Colonic mucosa (tissue), 4 donors: ENCODE results near the gene UQCR11. TPM values are rescaled to one million over a fixed set of nuclear protein-coding genes. Genes with fewer than 3 reads are reported as not detected.

Experiments used
- DNase-seq: peaks from one replicate; pipeline ENCODE4 v3.0.0-alpha.2; 2020
- H3K27ac ChIP-seq: fragments of 200-600 bp; one replicate; pipeline ENCODE4 v1.8.0; 2021
- H3K27me3 ChIP-seq: fragments of 200-600 bp; one replicate; pipeline ENCODE4 v1.8.0; 2021
- H3K36me3 ChIP-seq: fragments of 200-600 bp; one replicate; pipeline ENCODE4 v1.8.0; 2021
- H3K4me1 ChIP-seq: fragments of 200-600 bp; one replicate; pipeline ENCODE4 v1.8.0; 2021; ENCODE audit warnings: mild to moderate bottlenecking
- H3K4me3 ChIP-seq: fragments of 200-600 bp; one replicate; pipeline ENCODE4 v1.8.0; 2021
- H3K9ac ChIP-seq, 2 donors: one replicate each; pipeline ENCODE4 v1.7.0; 2013; ENCODE audit warnings: control low read depth in 2 of 2, low read depth in 2 of 2, low read length in 2 of 2
- H3K9me3 ChIP-seq: fragments of 200-600 bp; one replicate; pipeline ENCODE4 v1.8.0; 2021
- intact Hi-C: fragments of 100-400 bp; cut with DNase I; formaldehyde crosslinking; loops from one replicate; pipeline ENCODE4 v1.14.1; 2022
- total RNA-seq, 2 donors: library from RNA; stranded (reverse); fragmentation: NEBNext Ultra II Directional in 1 of 2; extraction: Animal tissue kit (Norgen Biotek cat#: 25700) in 1 of 2; gene quantifications; one replicate each; pipeline ENCODE4 v1.2.1, GENCODE V29; 2021
- TF ChIP-seq, protein P1 (sequence below): fragments of 200-600 bp; IDR thresholded peaks from one replicate; pipeline ENCODE4 v1.8.0; 2022; ENCODE audit warnings: antibody characterized with exemption, mild to moderate bottlenecking
- donor health status: healthy.
- donor health status: DM: no; HTN: no; CAD: no.
- donor health status: DM: no; HTN: no; CAD: no.

UQCR11 gene
- total RNA-seq, 2 donors from 2014 or later: 325 to 336 TPM

- intact Hi-C loops: loop anchor here (5.0 kb wide), 1 partner anchor 40 kb away; no protein-coding TSS in a partner anchor
- no peak overlapping the region for H3K9ac ChIP-seq
- H3K4me1 ChIP-seq: no peaks in the 10 kb centered on the region
- H3K27ac ChIP-seq: no peak overlapping the region
- TF ChIP-seq, protein P1, sequence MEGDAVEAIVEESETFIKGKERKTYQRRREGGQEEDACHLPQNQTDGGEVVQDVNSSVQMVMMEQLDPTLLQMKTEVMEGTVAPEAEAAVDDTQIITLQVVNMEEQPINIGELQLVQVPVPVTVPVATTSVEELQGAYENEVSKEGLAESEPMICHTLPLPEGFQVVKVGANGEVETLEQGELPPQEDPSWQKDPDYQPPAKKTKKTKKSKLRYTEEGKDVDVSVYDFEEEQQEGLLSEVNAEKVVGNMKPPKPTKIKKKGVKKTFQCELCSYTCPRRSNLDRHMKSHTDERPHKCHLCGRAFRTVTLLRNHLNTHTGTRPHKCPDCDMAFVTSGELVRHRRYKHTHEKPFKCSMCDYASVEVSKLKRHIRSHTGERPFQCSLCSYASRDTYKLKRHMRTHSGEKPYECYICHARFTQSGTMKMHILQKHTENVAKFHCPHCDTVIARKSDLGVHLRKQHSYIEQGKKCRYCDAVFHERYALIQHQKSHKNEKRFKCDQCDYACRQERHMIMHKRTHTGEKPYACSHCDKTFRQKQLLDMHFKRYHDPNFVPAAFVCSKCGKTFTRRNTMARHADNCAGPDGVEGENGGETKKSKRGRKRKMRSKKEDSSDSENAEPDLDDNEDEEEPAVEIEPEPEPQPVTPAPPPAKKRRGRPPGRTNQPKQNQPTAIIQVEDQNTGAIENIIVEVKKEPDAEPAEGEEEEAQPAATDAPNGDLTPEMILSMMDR: no peak
- no peaks in the 10 kb centered on the region for H3K9me3 ChIP-seq
- H3K27me3 ChIP-seq: no peaks in the 10 kb centered on the region
- H3K36me3 ChIP-seq: no peaks in the 10 kb centered on the region
- no peak overlapping the region for H3K4me3 ChIP-seq
- DNase-seq: no peak
These were observed 16.7 kb upstream of the UQCR11 start for GRCh38 chr19:1622007-1622406.

- no peak overlapping the region for H3K4me3 ChIP-seq
- no peaks in the 10 kb centered on the region for H3K9me3 ChIP-seq
- no peak for DNase-seq
- no peak overlapping the region for H3K9ac ChIP-seq
- TF ChIP-seq, protein P1: no peak
- H3K36me3 ChIP-seq: no peaks in the 10 kb centered on the region
- H3K27ac ChIP-seq: no peak overlapping the region
- intact Hi-C loops: loop anchor here (5.0 kb wide), 1 partner anchor 41 kb away; no protein-coding TSS in a partner anchor
- H3K27me3 ChIP-seq: no peaks in the 10 kb centered on the region
- H3K4me1 ChIP-seq: no peaks in the 10 kb centered on the region
These were observed 16.3 kb upstream of the UQCR11 start for GRCh38 chr19:1621574-1621973.

- H3K4me3 ChIP-seq: no peak overlapping the region
- no peaks in the 10 kb centered on the region for H3K4me1 ChIP-seq
- H3K9ac ChIP-seq: peak overlapping the region in 1 of 2 donors; percentile 12
- intact Hi-C loops: loop anchor here (5.0 kb wide), 1 partner anchor 41 kb away; no protein-coding TSS in a partner anchor
- no peaks in the 10 kb centered on the region for H3K9me3 ChIP-seq
- no peak for DNase-seq
- TF ChIP-seq, protein P1: no peak
- no peaks in the 10 kb centered on the region for H3K27me3 ChIP-seq
- H3K36me3 ChIP-seq: no peaks in the 10 kb centered on the region
- H3K27ac ChIP-seq: no peak overlapping the region
These were observed 15.8 kb upstream of the UQCR11 start for GRCh38 chr19:1621021-1621420.

DNA sequence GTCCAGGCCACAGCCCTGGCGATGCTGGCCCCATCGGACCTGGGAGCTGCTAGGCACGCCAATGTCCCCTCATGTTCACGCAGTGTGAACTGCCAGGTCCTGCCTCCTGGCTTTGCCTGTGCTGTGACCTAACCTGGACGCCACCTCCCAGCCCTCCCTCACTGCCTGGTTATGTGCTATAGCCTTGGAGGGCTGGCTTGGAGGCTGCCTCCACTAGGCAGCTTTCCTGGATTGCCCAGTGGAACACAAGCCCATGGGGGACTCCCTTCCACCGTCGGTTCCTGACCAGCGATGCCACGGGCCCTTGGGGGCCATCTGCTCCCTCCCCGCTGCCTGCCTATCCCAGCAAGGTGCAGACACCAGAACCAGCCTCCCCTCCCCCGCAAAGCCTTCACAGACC is 15.2 kb upstream of the UQCR11 start:
- Histone ChIP-seq H3K27ac (no peak overlapping the region), H3K9ac (no peak overlapping the region), H3K9me3 (no peaks in the 10 kb centered on the region), H3K36me3 (peaks cover under 1% of the 10 kb centered on the region), H3K27me3 (no peaks in the 10 kb centered on the region), H3K4me1 (no peaks in the 10 kb centered on the region), H3K4me3 (no peak overlapping the region)
- TF ChIP-seq, protein P1: no peak
- intact Hi-C loops: loop anchor here (5.0 kb wide), 1 partner anchor 42 kb away; no protein-coding TSS in a partner anchor
- no peak for DNase-seq

GRCh38 chr19:1619703-1620102 is 14.4 kb upstream of the UQCR11 start:
- intact Hi-C loops: loop anchor here (5.0 kb wide), 2 partner anchors 33 to 43 kb away; partner anchors contain the start of gene TCF3
- no peak overlapping the region for H3K27ac ChIP-seq
- DNase-seq: no peak
- H3K4me1 ChIP-seq: no peaks in the 10 kb centered on the region
- peaks cover 4% of the 10 kb centered on the region for H3K36me3 ChIP-seq
- TF ChIP-seq, protein P1: no peak
- no peaks in the 10 kb centered on the region for H3K9me3 ChIP-seq
- no peak overlapping the region for H3K4me3 ChIP-seq
- no peaks in the 10 kb centered on the region for H3K27me3 ChIP-seq
- no peak overlapping the region for H3K9ac ChIP-seq
